Activated CD4-positive, alpha-beta T cell treated with anti-CD3 and anti-CD28 coated beads, Interleukin-2, amount 50 U/mL, for 24 hours (primary cell): ENCODE measurements around the gene UTY.

Experiments
- DNase-seq, 2 donors: peaks; one replicate each; pipeline ENCODE4 v3.0.0-alpha.2; 2020; ENCODE audit warnings: low read depth in 1 of 2, low spot score in 1 of 2

The UTY gene

DNA sequence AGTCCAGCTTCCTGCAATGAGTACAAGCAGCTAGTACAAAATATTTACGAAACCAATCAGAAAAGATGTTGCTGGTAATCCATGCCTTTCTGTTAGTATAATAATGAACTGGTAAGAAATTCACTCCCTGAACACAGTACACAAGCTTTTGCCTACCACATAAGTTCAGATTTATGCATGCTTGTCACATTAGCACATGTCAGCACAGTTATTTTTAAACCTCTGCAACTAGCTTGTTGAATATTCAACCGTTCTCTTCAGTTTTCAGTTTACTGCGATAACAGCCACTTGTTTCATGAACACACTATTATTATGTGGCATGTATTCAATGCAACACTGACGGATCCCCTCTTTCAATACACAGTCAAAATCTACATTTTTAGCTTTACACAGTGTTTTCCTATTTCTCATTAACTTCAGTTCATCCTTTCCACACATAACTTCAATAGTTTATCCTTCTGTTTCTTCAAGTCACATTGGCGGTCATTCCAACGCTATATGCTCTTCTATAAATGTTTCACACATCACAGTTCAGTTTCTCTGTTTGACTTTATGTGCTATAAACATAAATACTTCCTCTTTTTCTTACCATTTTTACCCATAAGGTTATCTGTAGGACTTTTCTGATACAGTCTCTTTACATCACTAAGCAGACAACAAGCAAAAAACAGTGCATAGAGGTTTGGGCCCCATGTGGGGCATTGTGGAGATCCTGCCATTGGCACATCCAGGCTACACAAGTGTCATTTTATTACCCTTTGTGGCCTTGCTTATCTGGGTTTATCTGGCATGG, 62.8 kb downstream of the UTY start:
- no peak for DNase-seq

- no peak for DNase-seq
Observed at GRCh38 chrY:13415556-13415955, 64.3 kb downstream of the UTY start.

- no peak for DNase-seq
Observed at GRCh38 chrY:13398876-13399275, 81.0 kb downstream of the UTY start.

- no peak for DNase-seq
Observed at GRCh38 chrY:13381110-13381683, 98.6 kb downstream of the UTY start.

DNA sequence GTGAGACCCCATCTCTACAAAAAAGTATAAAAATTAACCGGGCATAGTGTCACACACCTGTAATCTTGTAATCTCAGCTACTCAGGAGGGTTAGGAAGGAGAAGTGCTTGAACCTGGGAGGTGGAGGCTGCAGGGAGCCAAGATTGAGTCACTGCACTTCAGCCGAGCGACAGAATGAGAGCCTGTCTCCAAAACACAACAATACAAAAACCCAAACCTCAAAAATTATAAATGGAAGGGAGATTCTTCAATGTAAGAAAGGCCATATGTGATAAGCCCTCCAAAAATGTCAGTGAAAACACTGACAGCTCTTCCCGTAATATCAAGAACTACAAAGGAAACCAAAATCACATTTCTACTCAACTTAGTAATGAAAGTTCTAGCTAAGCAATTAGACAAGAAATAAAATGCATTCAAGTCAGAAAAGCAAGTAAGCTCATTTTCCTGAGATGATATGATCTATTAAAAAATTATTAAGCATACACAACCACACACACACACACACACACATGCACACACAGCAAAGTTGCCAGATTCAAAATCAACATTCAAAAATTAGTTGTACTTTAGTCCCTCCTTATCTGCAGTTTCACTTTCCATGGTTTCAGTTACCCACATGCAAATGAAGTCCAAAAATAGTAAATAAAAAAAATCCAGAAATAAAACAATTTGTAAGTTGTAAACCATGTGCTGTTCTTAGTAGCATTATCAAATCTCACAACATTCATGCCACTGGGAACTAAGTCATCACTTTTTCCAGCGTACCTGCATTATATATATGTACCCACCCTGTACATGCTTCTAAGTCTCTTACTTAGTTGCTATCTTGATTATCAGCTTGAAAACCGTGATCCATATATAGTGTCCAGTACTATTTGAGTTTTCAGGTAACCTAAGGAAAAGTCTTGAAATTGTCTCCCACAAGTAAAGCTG, 108.7 kb downstream of the UTY start:
- DNase-seq: no peak

DNA sequence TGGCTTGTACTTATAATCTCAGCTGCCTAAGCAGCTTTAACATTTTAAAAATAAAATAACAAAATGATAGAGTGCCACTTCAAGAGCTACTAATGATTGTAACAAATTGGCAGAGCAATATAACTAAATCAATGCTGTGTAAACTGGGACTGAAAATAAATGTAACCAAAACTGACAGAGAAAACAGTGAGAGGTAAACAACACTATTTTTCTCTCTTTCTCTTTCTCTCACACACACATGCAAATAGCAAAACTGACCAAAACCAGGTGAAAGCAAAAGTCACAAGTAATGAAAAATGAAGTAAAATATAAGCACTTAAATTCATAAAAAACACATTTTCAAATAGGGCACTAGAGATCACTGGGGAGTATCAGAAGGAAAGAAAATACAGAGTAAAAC, 109.6 kb downstream of the UTY start:
- no peak for DNase-seq

- DNase-seq: no peak
Observed at GRCh38 chrY:13368513-13368845, 111.4 kb downstream of the UTY start.

- DNase-seq: no peak
Observed at GRCh38 chrY:13363641-13364040, 116.2 kb downstream of the UTY start.

DNA sequence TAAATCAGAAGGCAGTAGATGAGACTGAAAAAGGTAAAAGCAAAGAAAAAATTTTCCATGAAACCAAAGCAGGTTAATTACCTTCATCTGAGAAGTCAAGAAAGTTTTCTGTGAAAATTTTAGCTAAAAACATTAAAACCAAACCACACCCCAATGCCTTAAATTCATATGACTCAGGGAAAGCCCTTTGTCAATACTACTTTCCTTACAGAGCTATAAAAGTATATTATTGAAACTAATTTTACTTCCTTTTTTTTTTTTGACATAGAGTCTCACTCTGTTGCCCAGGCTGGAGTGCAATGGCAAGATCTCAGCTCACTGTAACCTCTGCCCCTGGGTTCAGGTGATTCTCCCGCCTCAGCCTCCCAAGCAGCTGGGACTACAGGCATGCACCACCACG, 117.2 kb downstream of the UTY start:
- no peak for DNase-seq

- DNase-seq: no peak
Observed at GRCh38 chrY:13361656-13362636, 117.9 kb downstream of the UTY start.

- DNase-seq: no peak
Observed at GRCh38 chrY:13351443-13351842, 128.4 kb downstream of the UTY start.

DNA sequence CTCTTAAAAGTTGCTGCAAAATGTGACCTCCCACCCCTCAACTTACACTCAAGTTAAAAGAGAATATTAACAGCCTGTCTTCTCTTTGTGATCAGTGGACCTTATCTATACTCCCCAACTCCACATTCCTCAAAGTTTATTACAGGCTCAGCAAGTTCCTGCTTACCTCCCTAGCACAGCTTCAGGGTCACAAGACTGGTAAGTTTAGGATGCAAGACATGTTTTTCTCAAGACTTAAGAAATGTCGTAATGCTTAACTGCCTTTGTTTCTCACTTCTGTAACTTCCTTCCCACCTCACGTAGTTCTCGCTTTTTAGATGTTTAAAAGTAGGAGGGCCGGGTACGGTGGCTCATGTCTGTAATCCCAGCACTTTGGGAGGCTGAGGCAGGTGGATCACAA, 132.7 kb downstream of the UTY start:
- DNase-seq: no peak

DNA sequence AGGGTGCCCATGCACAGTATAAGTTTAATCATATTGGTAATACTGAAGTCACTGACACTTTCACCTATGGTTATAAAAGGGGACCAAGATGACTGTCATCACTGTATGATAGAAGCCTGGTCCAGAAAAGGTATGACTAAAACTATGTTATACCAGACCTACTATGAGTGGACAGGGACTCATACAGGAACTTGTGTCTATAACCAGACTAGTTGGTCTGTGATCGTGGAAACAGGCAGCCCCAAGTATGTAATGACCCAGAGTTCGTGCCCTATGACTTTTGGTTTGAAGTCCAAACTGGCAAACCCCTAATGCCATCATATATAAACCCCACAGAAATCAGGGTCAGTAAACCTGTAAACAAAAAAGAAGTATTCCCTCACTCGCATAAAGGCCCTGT, 134.3 kb downstream of the UTY start:
- no peak for DNase-seq

DNA sequence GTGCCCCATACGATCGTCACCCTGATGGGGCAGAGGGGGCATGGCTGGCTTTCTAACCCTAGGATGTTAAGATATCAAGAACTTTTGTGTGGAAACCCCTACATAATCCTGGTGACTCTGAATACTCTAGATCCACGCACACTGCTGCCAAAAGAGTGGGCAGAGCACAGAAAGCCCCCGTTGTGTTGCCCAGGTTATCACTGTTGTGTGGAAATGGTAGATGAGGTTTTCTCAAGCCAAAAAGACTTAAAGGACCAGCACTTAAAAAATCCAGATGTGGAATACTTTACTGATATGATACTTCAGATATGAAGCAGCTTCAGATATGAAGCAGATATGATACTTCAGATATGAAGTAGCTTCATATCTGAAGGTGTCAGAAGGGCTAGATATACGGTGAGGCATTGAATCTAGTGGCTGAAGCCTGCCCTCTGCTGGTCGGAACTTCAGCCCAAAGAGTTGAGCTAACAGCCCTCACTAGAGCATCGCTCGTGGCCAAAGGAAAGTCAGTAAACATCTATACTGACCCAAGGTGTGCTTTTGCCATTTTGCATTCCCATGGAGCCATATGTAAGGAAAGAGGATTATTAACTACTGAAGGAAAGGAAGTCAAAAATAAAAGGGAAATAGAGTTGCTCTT, 136.4 kb downstream of the UTY start:
- peak; percentile 13 to 16 for DNase-seq

DNA sequence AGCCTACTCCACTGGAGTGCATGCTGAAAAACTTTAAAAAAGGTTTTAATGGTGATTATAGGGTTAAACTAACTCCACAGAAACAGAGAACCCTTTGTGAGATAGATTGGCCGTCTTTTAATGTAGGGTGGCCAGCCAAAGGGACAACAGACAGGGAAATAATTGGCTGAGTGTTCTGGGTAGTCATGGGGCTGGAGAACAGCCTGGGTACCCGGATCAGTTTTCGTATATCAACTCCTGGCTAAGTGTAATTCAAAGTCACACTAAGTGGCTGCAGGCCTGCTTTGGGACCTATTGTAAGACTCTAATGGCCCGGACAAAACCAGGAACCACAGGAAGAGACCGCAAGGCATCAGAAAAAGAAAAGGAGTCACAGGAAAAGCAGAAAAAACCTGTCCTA, 139.9 kb downstream of the UTY start:
- DNase-seq: no peak

GRCh38 chrY:13339381-13339780, 140.5 kb downstream of the UTY start:
- no peak for DNase-seq

DNA sequence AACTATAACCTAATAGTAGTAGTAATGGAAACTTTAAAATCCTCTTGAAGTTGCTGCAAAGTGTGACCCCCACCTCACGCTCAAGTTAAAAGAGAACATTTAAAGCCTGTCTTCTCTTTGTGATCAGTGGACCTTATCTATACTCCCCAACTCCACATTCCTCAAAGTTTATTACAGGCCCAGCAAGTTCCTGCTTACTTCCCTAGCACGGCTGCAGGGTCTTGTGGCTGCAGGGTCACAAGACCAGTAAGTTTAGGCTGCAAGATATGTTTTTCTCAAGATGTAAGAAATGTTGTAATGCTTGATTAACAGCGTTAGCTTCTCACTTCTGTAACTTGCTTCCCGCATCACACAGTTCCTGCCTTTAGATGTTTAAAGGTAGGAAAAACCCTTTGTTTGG, 141.1 kb downstream of the UTY start:
- DNase-seq: no peak

- DNase-seq: no peak
Observed at GRCh38 chrY:13337934-13338333, 141.9 kb downstream of the UTY start.

GRCh38 chrY:13333791-13334190, 146.0 kb downstream of the UTY start:
- DNase-seq: no peak

DNA sequence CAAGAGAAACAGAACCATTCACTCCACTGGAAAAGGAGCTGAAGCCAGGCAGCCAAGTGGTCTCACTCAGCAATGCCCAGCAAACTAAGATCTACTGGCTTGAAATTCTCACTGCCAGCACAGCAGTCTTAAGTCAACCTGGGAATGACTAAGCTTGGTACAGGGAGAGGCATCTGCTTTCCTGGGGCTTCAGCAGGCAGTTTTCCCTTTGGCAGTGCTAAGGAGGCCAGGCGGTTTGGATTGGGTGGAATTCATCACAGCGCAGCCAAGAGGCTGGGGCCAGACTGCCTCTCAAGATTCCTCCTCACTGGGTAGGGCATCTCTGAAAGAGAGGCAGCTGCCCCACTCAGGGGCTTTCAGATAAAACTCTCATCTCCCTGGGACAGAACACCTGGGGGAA, 149.2 kb downstream of the UTY start:
- no peak for DNase-seq
